CD4-positive, alpha-beta T cell treated with Interleukin-1 beta for 1 hour (primary cell): Measurements from ENCODE around the gene MUC3A.
"Not testable (repeated sequence)": the region's sequence is repeated elsewhere in the genome, so short reads cannot be mapped to it uniquely, and the experiment has no call there.

Source experiments
- DNase-seq, 2 donors: peaks; one replicate each; pipeline ENCODE4 v3.0.0-alpha.2; 2020 to 2022

MUC3A gene

DNA sequence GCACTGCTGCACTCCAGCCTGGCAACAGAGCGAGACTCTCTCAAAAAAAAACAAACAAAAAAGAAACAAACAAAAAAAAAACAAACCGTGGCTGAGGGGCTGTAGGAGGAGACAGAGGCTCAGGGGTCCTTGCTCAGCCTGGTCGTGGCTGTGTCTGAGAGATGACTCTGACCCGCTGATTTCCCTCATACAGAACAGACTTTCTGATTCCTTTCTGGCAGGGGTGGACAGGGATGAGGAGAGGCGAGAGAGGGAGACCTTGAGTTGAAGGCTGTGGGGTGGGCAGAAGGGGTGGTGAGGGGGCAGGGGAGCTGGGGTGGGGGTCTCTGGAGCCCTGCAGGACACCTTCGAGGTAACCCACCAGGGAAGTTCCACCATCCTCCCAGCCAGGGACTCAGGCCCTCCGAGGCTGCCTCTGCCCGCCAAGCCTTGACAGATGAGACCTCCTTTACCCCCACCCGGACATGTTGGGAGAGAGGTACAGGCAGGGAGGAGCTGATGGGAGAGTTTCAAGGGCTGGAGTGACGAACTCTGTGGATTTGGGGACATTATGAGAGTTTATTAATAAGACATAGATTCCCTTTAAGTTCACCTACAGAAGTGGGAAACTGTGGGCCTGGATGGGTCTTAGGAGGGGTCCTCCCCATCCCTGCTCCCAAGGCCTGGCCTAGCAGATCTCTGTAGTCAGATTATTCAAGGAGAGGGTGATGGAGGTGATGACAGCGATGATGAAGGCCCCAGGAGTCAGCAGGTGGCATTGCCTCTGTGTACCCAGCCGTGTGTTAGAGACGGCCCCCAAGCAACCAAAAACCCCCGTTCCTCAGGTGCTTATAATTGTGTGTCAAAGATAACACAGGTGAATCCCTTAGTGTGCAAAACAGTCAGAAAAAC, 22.0 kb downstream of the MUC3A start:
- DNase-seq = no peak

GRCh38 chr7:100972002-100972347, 22.6 kb downstream of the MUC3A start:
- no peak for DNase-seq

DNA sequence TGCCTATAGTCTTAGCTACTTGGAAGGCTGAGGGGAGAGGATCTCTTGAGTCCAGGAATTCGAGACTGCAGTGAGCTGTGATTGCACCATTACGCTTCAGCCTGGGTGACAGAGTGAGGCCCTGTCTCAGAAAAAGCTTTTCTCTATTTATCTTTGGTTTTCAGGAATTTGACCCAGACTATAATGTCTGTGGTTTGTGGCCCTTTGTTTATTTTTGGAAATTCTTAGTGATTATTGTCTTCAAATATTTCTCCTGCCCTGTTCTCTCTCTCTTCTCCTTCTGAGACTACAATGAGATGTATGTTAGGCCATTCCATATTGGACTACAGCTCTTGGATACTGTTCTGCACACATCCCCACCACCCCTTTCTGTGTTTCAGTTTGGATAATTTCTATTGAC, 24.7 kb downstream of the MUC3A start:
- DNase-seq = no peak

DNA sequence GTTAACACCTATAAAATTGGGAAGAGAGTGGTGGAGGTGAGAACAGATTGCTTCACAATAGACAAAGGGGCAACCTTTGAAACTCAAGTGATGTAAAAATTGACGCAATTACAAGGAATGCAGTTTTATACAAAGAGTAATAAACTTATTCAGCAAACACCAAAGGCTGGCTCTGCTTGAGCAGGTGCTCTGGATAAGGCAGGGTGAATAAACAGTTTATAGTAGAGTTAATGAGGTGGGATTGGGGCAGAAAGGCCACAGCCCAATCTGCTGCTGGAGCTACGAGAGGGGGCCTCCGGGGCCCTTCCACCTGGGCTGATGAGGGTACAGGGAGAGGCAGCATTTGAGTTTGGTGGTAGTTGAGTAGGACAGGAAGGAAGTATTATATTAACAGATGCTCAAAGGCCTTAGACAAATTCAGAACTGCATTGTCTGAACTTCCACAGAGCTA, 26.1 kb downstream of the MUC3A start:
- no peak for DNase-seq

- DNase-seq = no peak
Measured at GRCh38 chr7:100978300-100978699, 29.0 kb downstream of the MUC3A start.

- no peak for DNase-seq
Measured at GRCh38 chr7:100983451-100984187, 34.3 kb downstream of the MUC3A start.

DNA sequence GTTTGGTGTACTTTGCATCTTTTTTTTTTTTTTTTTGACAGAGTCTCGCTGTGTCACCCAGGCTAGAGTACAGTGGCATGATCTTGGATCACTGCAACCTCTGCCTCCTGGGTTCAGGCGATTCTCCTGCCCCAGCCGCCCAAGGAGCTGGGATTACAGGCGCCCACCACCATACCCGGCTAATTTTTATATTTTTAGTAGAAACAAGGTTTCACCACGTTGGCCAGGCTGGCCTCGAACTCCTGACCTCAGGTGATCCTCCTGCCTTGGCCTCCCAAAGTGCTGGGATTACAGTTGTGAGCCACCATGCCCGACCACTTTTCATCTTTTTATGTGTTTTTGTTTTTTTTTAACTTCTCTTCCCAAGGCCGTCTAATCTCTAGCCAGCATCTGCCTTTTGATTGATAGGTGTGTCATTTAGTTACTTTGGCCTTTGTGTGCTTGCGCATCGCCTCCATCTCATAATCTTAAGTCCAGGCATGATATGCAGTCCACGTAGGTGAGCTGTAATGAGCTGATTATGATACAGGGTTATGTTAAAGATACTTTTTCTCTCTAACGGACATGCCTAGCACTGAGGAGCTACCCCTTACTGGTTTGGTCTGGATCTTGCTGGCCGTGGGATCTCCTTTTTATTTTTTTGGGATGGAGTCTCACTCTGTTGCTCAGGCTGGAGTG, 35.0 kb downstream of the MUC3A start:
- not testable (repeated sequence) for DNase-seq

- DNase-seq = not testable (repeated sequence)
Measured at GRCh38 chr7:100985033-100985797, 35.9 kb downstream of the MUC3A start.

- no peak for DNase-seq
Measured at GRCh38 chr7:100991631-100992030, 42.3 kb downstream of the MUC3A start.

- DNase-seq = not testable (repeated sequence)
Measured at GRCh38 chr7:100992280-100992679, 42.9 kb downstream of the MUC3A start.

DNA sequence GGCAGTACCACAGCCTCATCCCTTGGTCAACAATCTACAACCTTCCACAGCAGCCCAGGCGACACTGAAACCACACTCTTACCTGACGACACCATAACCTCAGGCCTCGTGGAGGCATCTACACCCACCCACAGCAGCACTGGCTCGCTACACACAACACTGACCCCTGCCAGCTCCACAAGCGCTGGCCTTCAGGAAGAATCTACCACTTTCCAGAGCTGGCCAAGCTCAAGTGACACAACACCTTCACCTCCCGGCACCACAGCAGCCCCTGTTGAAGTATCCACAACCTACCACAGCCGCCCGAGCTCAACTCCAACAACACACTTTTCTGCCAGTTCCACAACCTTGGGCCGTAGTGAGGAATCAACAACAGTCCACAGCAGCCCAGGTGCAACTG, 45.3 kb downstream of the MUC3A start:
- not testable (repeated sequence) for DNase-seq

- DNase-seq = not testable (repeated sequence)
Measured at GRCh38 chr7:100998530-100998929, 49.2 kb downstream of the MUC3A start.

- DNase-seq = not testable (repeated sequence)
Measured at GRCh38 chr7:100999334-100999733, 50.0 kb downstream of the MUC3A start.

DNA sequence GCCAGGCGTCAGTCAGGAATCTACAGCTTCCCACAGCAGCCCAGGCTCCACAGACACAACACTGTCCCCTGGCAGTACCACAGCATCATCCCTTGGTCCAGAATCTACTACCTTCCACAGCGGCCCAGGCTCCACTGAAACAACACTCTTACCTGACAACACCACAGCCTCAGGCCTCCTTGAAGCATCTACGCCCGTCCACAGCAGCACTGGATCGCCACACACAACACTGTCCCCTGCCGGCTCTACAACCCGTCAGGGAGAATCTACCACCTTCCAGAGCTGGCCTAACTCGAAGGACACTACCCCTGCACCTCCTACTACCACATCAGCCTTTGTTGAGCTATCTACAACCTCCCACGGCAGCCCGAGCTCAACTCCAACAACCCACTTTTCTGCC, 50.7 kb downstream of the MUC3A start:
- DNase-seq = not testable (repeated sequence)

DNA sequence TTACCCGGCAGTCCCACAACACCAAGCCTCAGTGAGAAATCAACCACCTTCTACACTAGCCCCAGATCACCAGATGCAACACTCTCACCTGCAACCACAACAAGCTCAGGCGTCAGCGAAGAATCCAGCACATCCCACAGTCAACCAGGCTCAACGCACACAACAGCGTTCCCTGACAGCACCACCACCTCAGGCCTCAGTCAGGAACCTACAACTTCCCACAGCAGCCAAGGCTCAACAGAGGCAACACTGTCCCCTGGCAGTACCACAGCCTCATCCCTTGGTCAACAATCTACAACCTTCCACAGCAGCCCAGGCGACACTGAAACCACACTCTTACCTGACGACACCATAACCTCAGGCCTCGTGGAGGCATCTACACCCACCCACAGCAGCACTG, 53.0 kb downstream of the MUC3A start:
- not testable (repeated sequence) for DNase-seq

GRCh38 chr7:101007361-101007760, 58.0 kb downstream of the MUC3A start:
- DNase-seq = not testable (repeated sequence)

- no peak for DNase-seq
Measured at GRCh38 chr7:101009629-101010028, 60.3 kb downstream of the MUC3A start.

DNA sequence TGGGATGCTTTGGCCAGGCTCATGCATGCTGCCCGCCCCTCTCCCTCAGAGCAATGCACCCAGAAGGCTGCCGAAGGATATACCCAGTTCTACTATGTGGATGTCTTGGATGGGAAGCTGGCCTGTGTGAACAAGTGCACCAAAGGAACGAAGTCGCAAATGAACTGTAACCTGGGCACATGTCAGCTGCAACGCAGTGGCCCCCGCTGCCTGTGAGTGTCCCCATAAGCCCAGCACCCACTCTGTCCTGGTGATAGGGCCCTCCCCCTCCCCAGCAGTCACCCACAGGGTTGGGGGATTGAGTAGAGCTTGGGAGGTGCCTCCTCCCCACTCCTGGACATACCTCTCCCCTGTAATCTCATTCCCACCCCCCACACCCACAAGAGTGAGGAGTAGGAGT, 63.6 kb downstream of the MUC3A start:
- DNase-seq = no peak

DNA sequence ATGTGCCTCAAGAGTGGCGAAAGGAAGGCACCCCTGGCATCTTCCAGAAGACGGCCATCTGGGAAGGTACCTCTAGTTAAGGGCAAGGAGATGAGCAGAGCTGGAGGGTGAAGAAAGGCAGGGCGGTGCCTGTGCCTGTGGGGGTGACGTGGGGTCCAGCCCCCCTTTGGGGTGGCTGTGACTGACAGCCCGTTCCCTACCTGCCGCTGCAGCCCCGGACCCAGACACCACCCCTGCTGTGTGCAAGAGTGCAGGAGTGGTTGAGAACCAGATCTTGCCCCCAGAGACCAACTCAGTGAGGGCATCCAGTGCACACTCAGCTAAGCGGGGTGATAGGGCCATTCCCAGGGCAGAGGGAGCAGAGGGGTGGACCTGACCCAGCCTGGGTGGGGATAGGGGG, 66.3 kb downstream of the MUC3A start:
- DNase-seq = no peak

DNA sequence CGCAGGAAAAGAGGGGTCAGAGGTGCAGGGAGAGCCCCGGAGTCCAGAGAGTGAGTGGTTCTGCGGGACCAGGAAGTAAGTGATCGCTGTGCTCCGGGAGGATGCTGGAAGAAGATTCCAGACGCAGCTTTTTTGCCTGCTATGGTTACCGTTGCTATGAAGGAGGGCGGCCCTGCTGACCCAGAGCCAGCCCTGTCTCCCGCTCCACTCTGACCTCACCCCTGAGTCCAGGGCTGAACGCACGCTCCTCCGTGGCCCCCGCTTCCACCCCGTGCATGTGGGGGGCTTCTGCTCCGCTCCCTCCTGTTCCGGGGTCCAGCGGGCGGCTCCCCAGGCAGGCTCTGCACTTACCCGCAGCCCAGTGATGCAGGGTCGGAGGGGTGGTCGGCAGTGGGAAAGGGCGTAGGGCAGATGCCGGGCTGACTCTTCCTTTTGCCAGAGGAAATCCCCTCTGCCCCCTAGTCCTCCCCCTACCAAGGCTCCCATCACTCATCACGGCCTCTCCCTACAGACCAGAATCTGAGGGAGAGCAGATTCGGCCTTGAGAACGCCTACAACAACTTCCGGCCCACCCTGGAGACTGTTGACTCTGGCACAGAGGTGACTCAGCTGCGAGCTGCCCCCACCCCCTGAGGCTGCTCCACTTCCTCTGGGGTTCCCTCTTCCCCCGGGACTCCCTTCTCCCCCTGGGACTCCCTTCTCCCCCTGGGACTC, 67.9 kb downstream of the MUC3A start:
- peak; percentile 69 to 77 for DNase-seq
